GM21529 (cell line): ENCODE measurements around the gene NUCB2.

Experiments
- ATAC-seq: cut with Tn5 transposase; IDR thresholded peaks from one replicate; pipeline ENCODE4 v1.9.1; 2021; ENCODE audit not compliant: unreplicated experiment

Gene NUCB2

DNA sequence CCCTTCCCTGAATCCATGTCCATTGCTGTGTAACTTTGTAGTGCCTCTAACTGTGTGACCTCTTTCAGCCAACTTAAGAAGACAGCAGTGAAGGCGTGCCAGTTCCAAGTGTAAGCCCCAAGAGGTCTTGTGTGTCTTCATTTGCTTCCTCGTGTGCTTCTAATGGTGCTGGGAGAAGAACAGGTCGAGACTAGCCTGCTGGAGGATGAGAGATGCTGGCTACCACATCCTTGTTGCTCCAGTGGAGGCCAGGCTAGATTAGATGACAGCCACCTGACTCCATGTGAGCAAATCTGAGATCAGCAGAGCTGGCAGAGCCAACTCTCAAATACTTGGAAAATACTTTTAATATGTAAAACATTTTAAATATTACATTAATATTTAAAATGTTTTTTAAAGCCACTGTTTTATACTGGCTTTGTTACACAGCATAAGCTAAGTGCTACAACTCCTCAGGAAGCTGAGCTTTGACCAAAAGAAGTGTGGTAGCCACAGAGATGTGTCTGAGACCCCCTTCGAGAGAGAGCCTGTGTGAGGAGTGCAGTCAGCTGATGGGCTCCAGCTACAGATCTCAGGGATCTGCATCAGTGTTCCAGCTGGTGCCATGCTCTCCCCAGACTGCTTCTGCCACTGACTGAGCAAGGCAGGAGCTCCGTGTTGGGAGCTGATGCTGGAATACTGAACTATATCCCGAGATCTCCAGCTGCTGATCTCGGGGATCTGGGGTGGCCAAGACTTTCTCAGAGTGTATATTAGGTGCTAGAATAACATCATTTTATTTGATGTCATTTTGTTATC lies 103.0 kb downstream of the NUCB2 start:
- no peak for ATAC-seq

DNA sequence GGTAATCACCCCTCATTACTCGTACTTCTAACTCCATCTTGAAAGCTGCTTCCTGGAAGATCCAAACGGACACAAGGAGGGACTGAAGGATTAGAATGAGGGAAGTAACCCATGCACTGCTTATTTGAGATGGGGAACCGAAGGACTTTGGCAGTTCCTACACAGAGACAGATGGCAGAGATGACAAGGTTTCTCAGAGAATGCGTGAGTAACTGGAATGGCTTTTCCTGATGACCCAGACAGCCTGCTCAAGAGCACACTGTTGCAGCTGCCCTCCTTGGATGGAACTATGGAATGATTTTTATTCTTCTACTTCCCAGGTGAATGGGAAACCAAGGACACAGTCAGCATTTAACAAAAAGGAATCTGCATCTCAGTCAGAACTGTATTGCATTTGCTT lies 104.6 kb downstream of the NUCB2 start:
- no peak for ATAC-seq
